Mesenchymal stem cell (in vitro differentiated cells and primary cell): Measurements from ENCODE around the gene EFNA2.

Source experiments
- DNase-seq: peaks from one replicate; pipeline ENCODE4 v3.0.0-alpha.2; 2013
- H2AFZ ChIP-seq: one replicate; pipeline ENCODE4 v1.6.1; 2013; ENCODE audit warnings: low read depth, mild to moderate bottlenecking, control low read depth, inconsistent platforms, low read length, moderate library complexity
- H2AK5ac ChIP-seq: 2 replicates; pipeline ENCODE4 v1.6.1; 2013; ENCODE audit warnings: low read length, moderate library complexity, mild to moderate bottlenecking, inconsistent platforms; ENCODE audit not compliant: severe bottlenecking
- H2BK120ac ChIP-seq: one replicate; pipeline ENCODE4 v1.6.1; 2013; ENCODE audit warnings: low read depth, mild to moderate bottlenecking, inconsistent platforms, low read length, moderate library complexity
- H2BK12ac ChIP-seq, 2 experiments: one replicate each; pipeline ENCODE4 v1.6.1; 2013; ENCODE audit warnings: inconsistent platforms in 2 of 2, low read length in 2 of 2, mild to moderate bottlenecking in 2 of 2, moderate library complexity in 2 of 2, control low read depth in 1 of 2
- H2BK15ac ChIP-seq: one replicate; pipeline ENCODE4 v1.6.1; 2013; ENCODE audit warnings: mild to moderate bottlenecking, low read depth, inconsistent platforms; ENCODE audit not compliant: poor library complexity, severe bottlenecking
- H2BK5ac ChIP-seq: 2 replicates; pipeline ENCODE4 v1.6.1; 2013; ENCODE audit warnings: low read depth, mild to moderate bottlenecking, low read length, control low read depth, inconsistent platforms; ENCODE audit not compliant: poor library complexity, severe bottlenecking
- H3K14ac ChIP-seq, 2 experiments: one replicate each; pipeline ENCODE4 v1.6.1; 2013; ENCODE audit warnings: inconsistent platforms in 2 of 2, low read length in 2 of 2, control low read depth in 1 of 2, mild to moderate bottlenecking in 1 of 2, moderate library complexity in 1 of 2
- H3K18ac ChIP-seq, 2 experiments: one replicate each; pipeline ENCODE4 v1.6.1; 2013; ENCODE audit warnings: inconsistent platforms in 2 of 2, low read length in 2 of 2, control low read depth in 1 of 2, low read depth in 1 of 2, mild to moderate bottlenecking in 1 of 2
- H3K23ac ChIP-seq, 2 experiments: one replicate each; pipeline ENCODE4 v1.6.1; 2013; ENCODE audit warnings: inconsistent platforms in 2 of 2, low read length in 2 of 2, mild to moderate bottlenecking in 2 of 2, moderate library complexity in 2 of 2, control low read depth in 1 of 2
- H3K27ac ChIP-seq: 2 replicates; pipeline ENCODE4 v1.5.1; 2013; ENCODE audit warnings: mild to moderate bottlenecking, moderate library complexity, low read length, control low read depth, inconsistent platforms; ENCODE audit not compliant: poor library complexity, severe bottlenecking
- H3K27me3 ChIP-seq, 2 experiments: 2 replicates each; pipeline versions ENCODE4 v1.6.1 to v1.7.0; 2013; ENCODE audit warnings: low read length in 2 of 2, mild to moderate bottlenecking in 2 of 2, moderate library complexity in 2 of 2, control low read depth in 1 of 2, inconsistent platforms in 1 of 2; ENCODE audit not compliant: control insufficient read depth in 1 of 2, insufficient read depth in 1 of 2
- H3K36me3 ChIP-seq, 2 experiments: 2 replicates each; pipeline versions ENCODE4 v1.6.1 to v1.7.0; 2013; ENCODE audit warnings: low read length in 2 of 2, control low read depth in 1 of 2, inconsistent platforms in 1 of 2, low read depth in 1 of 2, mild to moderate bottlenecking in 1 of 2; ENCODE audit not compliant: insufficient read depth in 2 of 2, control insufficient read depth in 1 of 2
- H3K4ac ChIP-seq, 2 experiments: one replicate each; pipeline ENCODE4 v1.6.1; 2013; ENCODE audit warnings: inconsistent platforms in 2 of 2, low read length in 2 of 2, mild to moderate bottlenecking in 2 of 2, moderate library complexity in 2 of 2, control low read depth in 1 of 2, low read depth in 1 of 2
- H3K4me1 ChIP-seq: 2 replicates; pipeline ENCODE4 v1.6.1; 2013; ENCODE audit warnings: low read depth, low read length, control low read depth; ENCODE audit not compliant: control insufficient read depth, insufficient read depth
- H3K4me2 ChIP-seq: 2 replicates; pipeline ENCODE4 v1.6.1; 2013; ENCODE audit warnings: low read length, mild to moderate bottlenecking, inconsistent platforms; ENCODE audit not compliant: poor library complexity, severe bottlenecking
- H3K4me3 ChIP-seq, 2 experiments: 2 replicates each; pipeline versions ENCODE4 v1.5.1 to v1.7.0; 2013; ENCODE audit warnings: low read length in 2 of 2, mild to moderate bottlenecking in 2 of 2, control low read depth in 1 of 2, low read depth in 1 of 2; ENCODE audit not compliant: insufficient read depth in 1 of 2
- H3K79me1 ChIP-seq: replicated peaks from 2 replicates; pipeline ENCODE4 v1.6.1; 2013; ENCODE audit warnings: mild to moderate bottlenecking, control low read depth, low read length, inconsistent platforms; ENCODE audit not compliant: poor library complexity, severe bottlenecking
- H3K9ac ChIP-seq: 2 replicates; pipeline ENCODE4 v1.7.0; 2013; ENCODE audit warnings: mild to moderate bottlenecking, low read length, moderate library complexity
- H3K9me3 ChIP-seq: 2 replicates; pipeline ENCODE4 v1.7.0; 2013; ENCODE audit warnings: mild to moderate bottlenecking, low read length; ENCODE audit not compliant: control insufficient read depth
- H4K8ac ChIP-seq: one replicate; pipeline ENCODE4 v1.6.1; 2013; ENCODE audit warnings: inconsistent platforms, mild to moderate bottlenecking, low read length, moderate library complexity
- H4K91ac ChIP-seq: one replicate; pipeline ENCODE4 v1.6.1; 2013; ENCODE audit warnings: mild to moderate bottlenecking, low read length, inconsistent platforms
- WGBS: methylation state at CpG from one replicate; pipeline ENCODE4 v1.1.7; 2013; ENCODE audit warnings: mixed read lengths; 5-methylcytosine and 5-hydroxymethylcytosine counted together

Gene EFNA2

DNA sequence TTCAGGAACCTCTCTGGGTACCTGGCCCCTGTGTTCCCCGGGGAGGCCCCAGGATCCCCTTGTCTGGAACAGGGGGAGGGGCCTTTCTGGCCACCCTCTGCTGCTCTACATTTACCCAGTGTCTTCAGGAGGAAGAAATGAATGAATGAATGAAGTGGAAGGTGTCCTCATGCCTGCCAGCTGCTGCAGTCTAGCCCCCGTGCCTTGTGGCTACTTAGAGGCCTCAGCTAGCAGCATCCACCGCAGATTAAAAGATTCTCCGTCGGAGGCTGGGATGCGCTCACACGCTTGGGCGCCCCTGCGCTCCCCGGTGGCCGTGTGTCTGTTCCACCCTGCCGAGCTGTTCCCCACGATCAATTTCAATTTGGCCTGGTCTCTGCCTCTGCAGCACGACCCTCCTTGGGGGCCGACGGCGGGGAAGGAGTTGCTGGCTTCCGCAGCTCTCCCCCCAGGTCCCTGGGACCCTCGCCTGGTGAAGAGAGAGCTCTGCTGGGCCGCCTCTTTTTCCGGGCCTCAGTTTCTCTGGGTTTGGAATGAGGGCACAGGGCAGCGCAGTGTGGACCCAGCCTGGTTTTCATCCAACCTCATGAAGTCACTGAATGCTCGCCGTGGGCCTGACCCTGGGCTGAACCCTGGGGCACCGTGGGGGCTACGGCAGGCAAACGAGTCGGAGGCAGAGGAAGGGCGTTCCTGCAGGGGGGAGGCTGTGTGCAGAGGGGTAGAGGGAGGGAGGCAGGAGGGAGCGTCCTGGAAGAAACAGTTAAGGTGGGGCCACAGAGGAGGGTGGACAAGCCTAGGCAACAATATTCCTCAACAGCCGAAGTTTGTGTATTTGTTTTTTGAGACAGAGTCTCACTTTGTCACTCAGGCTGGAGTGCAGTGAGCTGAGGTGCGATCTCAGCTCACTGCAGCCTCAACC lies 28.3 kb downstream of the EFNA2 start:
- Histone ChIP-seq H3K36me3 (no peaks in the 10 kb centered on the region), H3K14ac (no peak overlapping the region), H3K27ac (peak overlapping the region; percentile 71), H3K79me1 (no peaks in the 10 kb centered on the region), H3K18ac (no peak overlapping the region), H2BK15ac (no peak overlapping the region), H3K23ac (no peak overlapping the region), H3K9me3 (no peaks in the 10 kb centered on the region), H2BK120ac (no peak overlapping the region), H2BK5ac (peak overlapping the region; percentile 63), H4K8ac (no peak overlapping the region), H3K4me2 (peak overlapping the region; percentile 57), H2AK5ac (peak overlapping the region; percentile 84), H3K4me1 (peaks cover 36% of the 10 kb centered on the region), H3K4me3 (no peak overlapping the region), H3K9ac (no peak overlapping the region), H3K27me3 (peaks cover 29 to 82% of the 10 kb centered on the region in 2 experiments), H4K91ac (peak overlapping the region; percentile 66), H2BK12ac (no peak overlapping the region), H2AFZ (no peak overlapping the region), H3K4ac (no peak overlapping the region)
- no peak for DNase-seq
- WGBS: 74% methylated on average over 31 of the region's 32 CpGs

DNA sequence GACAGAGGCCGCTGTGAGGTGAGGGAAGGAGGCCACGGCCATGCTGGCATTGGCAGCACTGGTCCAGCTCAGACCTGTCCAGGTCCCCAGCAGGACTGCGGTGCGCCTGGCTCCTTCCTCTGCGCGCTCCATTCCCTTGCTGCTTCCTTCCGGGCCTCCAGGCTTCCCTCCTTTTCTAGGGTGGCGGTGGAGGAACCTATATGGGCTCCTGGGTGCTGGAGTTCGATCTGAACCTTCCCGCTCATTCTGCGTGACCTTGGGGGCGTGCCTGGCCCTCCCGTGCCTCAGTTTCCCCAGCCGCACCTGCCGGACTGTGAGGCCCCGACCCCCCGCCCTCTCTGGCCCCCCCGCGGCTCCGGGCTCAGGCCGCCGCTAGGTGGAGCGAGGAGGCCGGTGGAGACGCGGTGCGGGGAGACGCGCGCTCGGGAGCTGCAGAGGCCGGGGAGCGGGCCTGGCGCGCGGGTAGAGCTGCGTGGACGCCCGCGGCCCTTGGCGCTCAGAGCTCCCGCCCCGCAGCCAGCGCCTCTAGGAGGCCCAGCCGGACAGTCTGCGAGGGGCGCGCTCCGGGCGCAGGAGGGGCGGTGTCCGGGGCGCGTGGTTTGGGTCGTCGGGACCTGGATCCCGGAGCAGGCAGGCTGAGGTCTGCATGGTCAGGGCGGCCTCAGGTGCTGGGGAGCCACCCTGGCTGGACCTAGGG lies 29.9 kb downstream of the EFNA2 start:
- Histone ChIP-seq H3K9me3 (no peaks in the 10 kb centered on the region), H2BK120ac (no peak overlapping the region), H2BK15ac (no peak overlapping the region), H3K4ac (no peak overlapping the region), H2AK5ac (no peak overlapping the region), H3K18ac (no peak overlapping the region), H4K91ac (no peak overlapping the region), H3K4me3 (peak overlapping the region in 1 of 2 experiments; percentile 4), H2BK12ac (no peak overlapping the region), H3K36me3 (no peaks in the 10 kb centered on the region), H2AFZ (no peak overlapping the region), H3K27ac (no peak overlapping the region), H3K79me1 (no peaks in the 10 kb centered on the region), H3K4me1 (peaks cover 36% of the 10 kb centered on the region), H3K27me3 (peaks cover 30 to 72% of the 10 kb centered on the region in 2 experiments), H2BK5ac (no peak overlapping the region), H3K4me2 (peak overlapping the region; percentile 60), H3K14ac (no peak overlapping the region), H4K8ac (no peak overlapping the region), H3K9ac (no peak overlapping the region), H3K23ac (no peak overlapping the region)
- 25% methylated on average over 45 of the region's 58 CpGs for WGBS
- peak; percentile 25 for DNase-seq

DNA sequence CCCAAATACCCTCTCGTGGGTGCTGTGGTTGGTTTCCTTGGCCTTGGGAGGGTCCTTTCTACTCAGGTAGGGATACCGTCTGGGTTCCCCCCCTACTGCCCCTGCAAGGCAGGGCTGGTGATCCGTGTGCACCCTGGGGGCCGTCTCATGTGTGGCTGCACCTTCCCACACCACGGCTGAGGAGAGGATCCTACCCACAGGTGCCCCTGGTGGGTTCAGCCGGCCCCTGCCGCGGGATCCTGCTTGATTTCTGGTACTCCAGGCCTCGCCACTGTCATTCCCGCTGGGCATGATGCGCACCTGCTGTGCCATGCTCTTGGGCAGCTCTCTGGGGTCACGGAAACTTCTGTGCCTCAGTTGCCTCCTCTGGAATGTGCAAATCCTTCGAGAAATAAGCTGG lies 30.8 kb downstream of the EFNA2 start:
- Histone ChIP-seq H3K23ac (no peak overlapping the region), H3K27me3 (peaks cover 30 to 72% of the 10 kb centered on the region in 2 experiments), H2BK12ac (no peak overlapping the region), H4K91ac (no peak overlapping the region), H3K9ac (no peak overlapping the region), H3K18ac (no peak overlapping the region), H3K4me3 (no peak overlapping the region), H2AK5ac (no peak overlapping the region), H3K4me2 (no peak overlapping the region), H2AFZ (no peak overlapping the region), H3K14ac (no peak overlapping the region), H3K4ac (no peak overlapping the region), H3K79me1 (no peaks in the 10 kb centered on the region), H2BK120ac (no peak overlapping the region), H3K9me3 (no peaks in the 10 kb centered on the region), H3K4me1 (peaks cover 34% of the 10 kb centered on the region), H3K27ac (no peak overlapping the region), H2BK5ac (no peak overlapping the region), H3K36me3 (no peaks in the 10 kb centered on the region), H2BK15ac (no peak overlapping the region), H4K8ac (no peak overlapping the region)
- DNase-seq: no peak
- 86% methylated on average over 13 of the region's 13 CpGs for WGBS

DNA sequence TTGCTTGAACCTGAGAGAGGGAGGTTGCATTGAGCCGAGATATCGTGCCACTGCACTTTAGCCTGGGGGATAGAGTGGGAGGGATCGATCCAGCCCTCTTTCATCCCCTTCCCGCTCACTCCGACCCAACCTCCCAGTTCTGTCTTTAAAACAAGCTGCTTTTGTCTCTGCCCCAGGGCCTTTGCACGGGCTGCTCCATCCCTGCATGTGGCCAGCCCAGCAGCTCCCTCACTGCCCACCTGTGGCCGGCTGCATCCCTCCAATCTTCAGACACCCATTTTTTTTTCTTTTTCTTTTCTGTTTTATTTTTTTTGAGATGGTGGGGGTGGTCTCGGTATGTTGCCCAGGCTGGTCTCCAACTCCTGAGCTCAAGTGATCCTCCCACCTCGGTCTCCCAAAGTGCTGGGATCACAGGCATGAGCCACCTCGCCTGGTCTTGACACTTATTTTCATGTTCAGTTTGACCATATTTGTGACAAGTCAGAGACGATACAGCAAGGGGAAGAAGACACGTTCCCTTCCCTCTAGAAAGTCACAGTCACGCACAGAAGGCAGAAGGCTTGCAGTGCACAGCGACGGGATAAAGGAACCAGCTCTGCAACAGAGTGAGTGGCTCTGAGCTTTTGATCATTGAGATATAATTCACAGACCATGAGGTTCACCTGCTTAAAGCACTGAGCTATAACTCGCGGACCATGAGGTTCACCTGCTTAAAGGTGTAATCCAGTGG lies 31.8 kb downstream of the EFNA2 start:
- H3K27ac ChIP-seq: no peak overlapping the region
- H4K91ac ChIP-seq: no peak overlapping the region
- no peaks in the 10 kb centered on the region for H3K36me3 ChIP-seq
- peaks cover 30 to 77% of the 10 kb centered on the region in 2 experiments for H3K27me3 ChIP-seq
- H2AK5ac ChIP-seq: no peak overlapping the region
- no peak overlapping the region for H3K23ac ChIP-seq
- no peak overlapping the region for H3K14ac ChIP-seq
- no peak overlapping the region for H2BK12ac ChIP-seq
- no peak overlapping the region for H3K4ac ChIP-seq
- H3K9me3 ChIP-seq: no peaks in the 10 kb centered on the region
- no peak overlapping the region for H2AFZ ChIP-seq
- no peak overlapping the region for H3K4me2 ChIP-seq
- H3K9ac ChIP-seq: no peak overlapping the region
- H3K4me1 ChIP-seq: peaks cover 27% of the 10 kb centered on the region
- no peak for DNase-seq
- H2BK120ac ChIP-seq: no peak overlapping the region
- H3K4me3 ChIP-seq: no peak overlapping the region
- no peak overlapping the region for H3K18ac ChIP-seq
- WGBS: 78% methylated on average over 16 of the region's 17 CpGs
- H2BK5ac ChIP-seq: no peak overlapping the region
- H4K8ac ChIP-seq: no peak overlapping the region
- H2BK15ac ChIP-seq: no peak overlapping the region
- no peaks in the 10 kb centered on the region for H3K79me1 ChIP-seq
